GM12801 (cell line): ENCODE results near the gene CDK5RAP2.

Experiments
- TF ChIP-seq, protein P1 (sequence below): IDR thresholded peaks from one replicate; pipeline ENCODE4 v1.5.1; 2011; ENCODE audit warnings: control low read depth; ENCODE audit not compliant: insufficient read length; ENCODE audit errors: extremely low read depth

The CDK5RAP2 gene

DNA sequence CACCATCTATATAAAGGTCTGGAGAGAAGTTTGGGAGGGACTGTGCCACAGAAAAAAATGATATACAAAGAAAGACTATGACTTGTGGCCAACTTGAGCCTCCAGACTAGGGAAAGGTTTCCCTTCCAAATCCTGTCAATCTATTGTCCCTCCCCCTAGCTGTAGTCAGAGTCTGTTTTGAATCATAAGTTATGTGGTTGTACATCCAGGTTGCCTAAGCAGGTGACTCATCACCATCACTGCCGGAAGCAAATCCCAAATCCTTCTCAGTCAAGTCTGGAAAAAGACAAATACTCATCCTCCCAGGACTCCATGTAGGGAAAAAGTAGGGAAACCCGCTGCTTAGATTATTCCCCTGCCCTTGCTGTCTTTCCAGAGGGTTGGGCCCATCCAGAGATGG, 235.7 kb downstream of the CDK5RAP2 start:
- TF ChIP-seq, protein P1, sequence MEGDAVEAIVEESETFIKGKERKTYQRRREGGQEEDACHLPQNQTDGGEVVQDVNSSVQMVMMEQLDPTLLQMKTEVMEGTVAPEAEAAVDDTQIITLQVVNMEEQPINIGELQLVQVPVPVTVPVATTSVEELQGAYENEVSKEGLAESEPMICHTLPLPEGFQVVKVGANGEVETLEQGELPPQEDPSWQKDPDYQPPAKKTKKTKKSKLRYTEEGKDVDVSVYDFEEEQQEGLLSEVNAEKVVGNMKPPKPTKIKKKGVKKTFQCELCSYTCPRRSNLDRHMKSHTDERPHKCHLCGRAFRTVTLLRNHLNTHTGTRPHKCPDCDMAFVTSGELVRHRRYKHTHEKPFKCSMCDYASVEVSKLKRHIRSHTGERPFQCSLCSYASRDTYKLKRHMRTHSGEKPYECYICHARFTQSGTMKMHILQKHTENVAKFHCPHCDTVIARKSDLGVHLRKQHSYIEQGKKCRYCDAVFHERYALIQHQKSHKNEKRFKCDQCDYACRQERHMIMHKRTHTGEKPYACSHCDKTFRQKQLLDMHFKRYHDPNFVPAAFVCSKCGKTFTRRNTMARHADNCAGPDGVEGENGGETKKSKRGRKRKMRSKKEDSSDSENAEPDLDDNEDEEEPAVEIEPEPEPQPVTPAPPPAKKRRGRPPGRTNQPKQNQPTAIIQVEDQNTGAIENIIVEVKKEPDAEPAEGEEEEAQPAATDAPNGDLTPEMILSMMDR = no peak

DNA sequence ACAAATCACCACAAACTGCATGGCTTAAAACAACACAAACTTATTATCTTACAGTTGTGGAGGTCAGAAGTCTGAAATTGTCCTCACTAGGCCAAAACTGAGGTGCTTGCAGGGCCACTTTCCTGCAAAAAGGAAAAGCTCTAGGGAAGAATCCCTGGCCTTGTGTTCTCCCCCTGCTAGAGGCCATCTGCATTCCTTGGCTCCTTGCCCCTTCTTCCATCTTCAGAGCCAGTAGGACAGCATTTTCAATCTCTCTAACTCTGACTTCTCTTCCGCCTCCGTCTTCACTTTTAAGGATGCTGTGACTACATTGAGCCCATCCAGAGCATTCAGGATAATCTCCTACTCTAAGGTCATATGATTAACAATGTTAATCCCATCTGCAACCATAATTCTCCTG, 236.6 kb downstream of the CDK5RAP2 start:
- TF ChIP-seq, protein P1 = no peak
